Retina (tissue), 1 donor: ENCODE results near the gene GLIPR1.
"Not testable (repeated sequence)": the region's sequence is repeated elsewhere in the genome, so short reads cannot be mapped to it uniquely, and the experiment has no call there.

ENCODE experiments used
- DNase-seq: peaks from one replicate; pipeline ENCODE4 v3.0.0-alpha.2; 2016

The GLIPR1 gene

DNA sequence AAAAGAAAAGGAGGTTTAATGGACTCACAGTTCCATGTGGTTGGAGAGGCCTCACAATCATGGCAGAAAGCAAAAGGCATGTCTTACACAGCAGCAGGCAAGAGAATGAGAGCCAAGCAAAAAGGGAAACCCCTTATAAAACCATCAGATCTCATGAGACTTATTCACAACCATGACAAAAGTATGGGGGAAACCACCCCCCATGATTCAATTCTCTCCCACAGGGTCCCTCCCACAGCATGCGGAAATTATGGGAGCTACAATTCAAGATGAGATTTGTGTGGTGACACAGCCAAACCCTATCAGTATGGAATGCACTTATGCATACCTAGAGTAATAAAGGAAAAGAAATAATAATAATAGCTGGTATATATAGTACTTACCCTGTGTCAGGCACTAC, 4.5 kb upstream of the GLIPR1 start:
- no peak for DNase-seq

DNA sequence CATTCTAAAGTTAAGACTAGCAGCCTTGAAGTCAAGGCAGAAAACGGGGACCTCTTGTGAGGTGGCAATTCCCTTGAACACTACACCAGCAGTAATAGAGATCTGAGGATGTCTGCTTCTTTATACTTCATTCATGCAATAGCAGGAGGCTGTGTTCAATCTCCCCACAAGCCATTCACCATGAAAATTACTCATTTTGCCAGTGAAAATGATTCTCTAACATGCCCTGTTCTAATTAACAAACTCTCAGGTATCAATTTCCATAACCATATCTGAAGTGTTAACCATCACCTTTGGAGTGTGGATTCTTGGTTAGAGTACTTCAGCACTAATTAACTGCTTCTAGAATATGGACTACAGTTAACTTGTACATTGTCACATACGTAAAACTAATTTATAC, 3.4 kb upstream of the GLIPR1 start:
- no peak for DNase-seq

DNA sequence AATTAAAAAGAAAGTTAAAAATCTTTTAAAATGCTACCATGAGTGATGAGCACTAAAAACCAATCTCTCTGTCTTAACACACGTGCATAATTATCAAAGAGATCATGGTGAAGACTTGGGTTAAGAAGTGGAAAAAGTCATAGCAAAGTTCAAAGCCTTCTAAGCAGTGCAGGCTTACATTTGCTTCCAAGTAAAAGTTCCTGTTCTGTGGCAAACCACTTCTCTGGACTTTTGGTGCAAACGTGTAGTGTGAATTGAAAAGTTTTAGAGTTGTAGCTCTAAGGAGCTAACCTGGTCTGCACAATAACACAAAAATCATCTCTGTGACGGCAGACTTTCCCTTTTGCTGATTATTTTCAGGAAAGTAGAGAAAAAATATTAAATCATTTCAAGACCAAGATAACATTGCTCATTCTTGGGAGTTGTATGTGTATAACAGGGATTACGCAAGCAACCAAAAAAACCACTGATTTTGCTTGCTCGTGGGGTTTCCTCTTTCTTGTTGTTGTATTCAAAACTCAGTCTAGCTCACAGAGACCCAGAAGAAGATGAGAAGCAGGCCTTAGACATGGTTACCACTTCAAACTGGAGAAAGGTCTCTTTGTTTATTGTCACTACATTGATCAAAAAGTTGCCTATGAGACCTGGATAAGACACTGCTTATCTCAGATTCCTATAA, 2.3 kb upstream of the GLIPR1 start:
- no peak for DNase-seq

DNA sequence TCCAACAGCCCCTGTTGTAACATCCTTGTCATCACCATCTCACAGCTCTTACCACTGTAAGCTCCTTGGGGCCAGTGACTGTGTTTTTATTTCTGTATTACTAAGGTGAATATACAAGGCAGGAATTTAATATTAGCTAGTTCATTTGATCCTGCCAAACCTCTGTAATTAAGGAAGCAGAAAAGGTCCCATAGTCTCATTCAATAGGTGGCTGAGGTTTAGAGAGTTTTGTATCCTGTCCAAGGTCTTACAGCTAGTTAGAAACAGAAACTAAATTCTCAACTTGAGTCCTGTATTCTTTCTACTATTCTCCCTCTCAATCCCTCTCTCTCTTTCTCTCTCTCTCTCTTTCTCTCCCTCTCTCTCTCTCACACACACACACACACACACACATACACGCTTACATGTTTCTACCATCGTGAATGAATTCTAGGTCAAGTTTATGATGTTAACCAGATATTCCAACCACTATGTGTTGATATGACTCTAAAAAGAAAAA, 543 bp upstream of the GLIPR1 start:
- DNase-seq = no peak

DNA sequence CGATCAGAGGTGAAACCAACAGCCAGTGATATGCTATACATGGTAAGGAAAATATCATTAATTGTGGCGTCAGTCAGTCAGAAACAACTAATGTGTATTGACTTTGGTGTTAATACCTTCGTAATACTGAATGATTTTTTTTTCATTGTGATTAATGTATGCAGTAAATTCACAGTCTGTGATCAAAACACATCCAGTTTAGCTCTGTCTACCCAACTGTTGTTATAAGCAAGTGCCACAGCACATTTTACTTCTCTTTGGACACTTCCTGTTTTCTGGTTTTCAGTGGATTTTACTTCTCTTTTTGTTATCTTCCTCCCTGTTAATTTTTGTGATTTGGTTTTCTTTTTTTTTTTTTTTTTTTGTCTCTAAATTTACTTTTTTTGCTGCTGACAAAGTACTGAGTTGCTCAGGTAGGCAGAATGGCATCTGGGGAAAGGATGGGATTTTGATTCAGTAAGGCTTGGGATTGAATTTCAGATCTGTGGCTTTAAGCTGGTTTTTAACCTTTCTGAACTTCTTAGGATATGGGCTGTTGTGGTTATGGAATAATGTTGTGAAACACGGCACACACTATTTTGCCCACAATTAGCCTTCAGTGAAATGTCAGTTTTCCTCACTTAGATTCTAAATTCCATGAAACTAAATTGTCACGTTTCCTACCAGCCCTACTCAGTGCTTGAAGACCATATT, 604 bp downstream of the GLIPR1 start:
- no peak for DNase-seq

DNA sequence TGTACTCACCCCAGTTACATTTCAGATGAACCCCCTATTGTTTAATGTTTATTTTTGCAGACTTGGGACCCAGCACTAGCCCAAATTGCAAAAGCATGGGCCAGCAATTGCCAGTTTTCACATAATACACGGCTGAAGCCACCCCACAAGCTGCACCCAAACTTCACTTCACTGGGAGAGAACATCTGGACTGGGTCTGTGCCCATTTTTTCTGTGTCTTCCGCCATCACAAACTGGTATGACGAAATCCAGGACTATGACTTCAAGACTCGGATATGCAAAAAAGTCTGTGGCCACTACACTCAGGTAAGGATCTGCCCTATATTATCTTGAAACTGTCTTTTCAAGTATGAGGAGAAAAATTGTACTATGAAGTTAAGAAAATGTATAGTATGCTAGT, 1.2 kb downstream of the GLIPR1 start:
- no peak for DNase-seq

DNA sequence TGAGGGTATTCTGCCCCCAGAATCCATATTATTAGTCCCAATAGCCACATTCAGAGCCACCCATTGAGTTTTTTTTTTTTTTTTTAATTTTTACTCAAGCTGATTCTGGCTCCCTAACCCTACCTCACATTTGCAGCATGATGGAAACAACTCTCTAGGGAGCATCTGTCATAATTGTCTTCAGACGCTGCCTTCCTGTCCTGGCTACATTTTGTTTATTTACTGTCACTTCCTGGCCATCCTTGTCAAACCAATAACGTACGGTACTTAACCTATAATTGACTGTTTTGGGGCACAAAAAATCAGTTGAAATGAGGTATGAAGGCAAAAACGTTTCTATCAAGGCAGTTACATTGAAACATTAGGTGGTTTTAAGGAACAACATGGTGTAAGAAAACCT, 2.1 kb downstream of the GLIPR1 start:
- no peak for DNase-seq

DNA sequence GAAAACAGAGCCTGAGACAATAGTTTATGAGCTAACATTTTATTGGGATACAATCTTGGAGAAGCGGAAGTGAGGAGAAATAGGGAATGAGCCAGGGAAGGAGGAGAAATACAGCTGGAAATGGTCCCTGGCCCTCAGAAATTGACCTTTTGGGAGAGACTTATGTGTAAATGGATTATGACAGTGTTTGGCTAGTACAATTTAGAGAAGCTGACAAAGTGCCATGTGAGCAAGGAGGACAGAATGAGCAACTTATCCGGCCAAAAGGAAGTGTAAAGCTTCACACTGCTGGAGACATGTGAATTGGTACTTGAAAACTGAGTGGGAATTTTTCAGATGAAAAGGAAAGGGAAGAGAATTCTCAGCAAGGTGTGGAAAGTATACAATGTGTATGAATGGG, 2.9 kb downstream of the GLIPR1 start:
- no peak for DNase-seq

DNA sequence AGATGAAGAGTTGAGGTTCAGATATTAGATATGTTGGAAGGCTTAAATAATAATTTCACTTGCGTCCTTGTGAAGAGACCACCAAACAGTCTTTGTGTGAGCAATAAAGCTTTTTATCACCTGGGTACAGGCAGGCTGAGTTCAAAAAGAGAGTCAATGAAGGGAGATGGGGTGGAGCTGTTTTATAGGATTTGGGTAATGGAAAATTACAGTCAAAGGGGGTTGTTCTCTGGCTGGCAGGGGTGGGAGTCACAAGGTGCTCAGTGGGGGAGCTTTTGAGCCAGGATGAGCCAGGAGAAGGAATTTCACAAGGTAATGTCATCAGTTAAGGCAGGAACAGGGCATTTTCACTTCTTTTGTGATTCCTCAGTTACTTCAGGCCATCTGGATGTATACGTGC, 3.9 kb downstream of the GLIPR1 start:
- not testable (repeated sequence) for DNase-seq

DNA sequence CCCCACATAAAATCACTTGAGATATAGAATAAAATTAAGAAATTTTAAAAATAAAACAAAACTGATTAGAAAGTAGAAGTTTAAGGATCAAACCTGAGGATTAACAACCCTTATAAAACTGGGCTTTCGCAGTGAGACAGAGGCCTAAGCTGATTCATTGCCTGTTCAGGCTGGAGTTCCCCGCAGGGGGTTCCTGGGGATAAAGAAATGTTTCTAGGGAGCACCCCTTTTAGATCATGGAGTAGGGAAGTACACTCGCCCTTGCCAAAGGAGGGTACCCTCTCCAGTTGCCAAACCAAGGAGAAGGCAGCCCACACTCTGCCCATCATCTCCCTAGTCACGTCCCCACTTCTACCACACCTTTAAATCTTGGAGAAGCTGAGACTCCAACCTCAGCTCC, 6.8 kb downstream of the GLIPR1 start:
- no peak for DNase-seq

DNA sequence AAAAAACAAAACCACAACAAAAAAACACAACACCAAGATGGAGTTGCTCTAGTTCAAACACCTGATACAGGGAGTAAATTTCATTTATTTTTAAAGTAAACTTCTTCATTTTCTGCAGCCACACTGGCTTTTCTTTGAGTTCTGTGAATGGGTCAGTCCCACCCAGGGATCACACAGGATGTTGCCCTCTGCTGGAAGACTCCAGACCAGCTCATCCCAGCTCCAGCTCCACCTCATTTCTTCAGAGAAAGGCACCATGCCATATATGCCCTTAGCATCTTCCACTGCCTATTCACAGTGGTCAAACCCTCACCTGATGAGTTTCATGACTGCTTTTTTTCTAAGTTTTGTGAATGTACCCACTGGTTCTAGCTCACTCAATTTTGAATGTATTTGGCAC, 8.0 kb downstream of the GLIPR1 start:
- DNase-seq = no peak

DNA sequence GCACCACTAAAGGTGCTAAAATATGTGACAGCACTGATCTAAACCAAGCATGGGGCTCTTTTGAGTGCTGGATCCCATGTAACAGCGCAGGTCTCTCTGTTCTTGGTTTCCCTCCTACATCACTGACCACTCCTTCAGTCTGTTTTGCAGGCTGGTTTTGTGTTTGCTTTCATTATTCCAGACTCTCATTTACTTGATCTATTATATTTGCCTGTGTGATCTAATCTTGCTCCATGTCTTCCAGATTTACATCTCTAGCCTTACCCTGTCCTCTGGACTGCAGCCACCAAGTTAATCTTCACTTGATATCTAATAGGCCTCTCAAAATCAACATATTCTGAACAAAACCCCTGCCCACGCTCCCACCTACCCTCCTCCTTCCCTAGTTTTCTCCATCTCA, 8.6 kb downstream of the GLIPR1 start:
- no peak for DNase-seq

DNA sequence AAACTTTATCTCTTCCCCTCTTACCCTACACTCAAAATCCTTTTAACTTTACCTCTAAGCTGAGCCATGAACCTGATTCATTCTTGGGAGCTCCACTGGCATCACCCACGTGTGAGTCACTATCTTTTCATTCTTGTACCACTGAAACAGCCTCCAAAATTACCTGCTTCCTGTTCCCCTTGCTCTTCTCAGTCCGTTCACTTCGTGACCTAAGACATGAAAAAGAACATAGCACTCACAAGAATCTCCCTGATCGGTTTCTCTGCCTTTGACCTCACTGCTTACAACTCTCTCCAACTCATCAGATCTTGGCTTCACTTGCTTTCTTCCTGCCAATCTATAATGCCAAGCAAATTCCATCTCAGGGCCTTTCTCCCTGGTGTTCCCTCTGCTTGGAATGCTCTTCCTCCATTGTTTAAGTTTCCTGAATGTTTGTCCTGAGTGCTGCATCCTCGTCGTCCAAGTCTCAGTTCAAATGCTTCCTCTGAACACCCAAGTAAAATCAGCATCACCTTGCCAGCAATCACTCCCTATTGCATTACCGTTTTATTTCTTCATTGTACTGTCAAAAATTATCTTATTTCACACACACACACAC, 9.2 kb downstream of the GLIPR1 start:
- no peak for DNase-seq

DNA sequence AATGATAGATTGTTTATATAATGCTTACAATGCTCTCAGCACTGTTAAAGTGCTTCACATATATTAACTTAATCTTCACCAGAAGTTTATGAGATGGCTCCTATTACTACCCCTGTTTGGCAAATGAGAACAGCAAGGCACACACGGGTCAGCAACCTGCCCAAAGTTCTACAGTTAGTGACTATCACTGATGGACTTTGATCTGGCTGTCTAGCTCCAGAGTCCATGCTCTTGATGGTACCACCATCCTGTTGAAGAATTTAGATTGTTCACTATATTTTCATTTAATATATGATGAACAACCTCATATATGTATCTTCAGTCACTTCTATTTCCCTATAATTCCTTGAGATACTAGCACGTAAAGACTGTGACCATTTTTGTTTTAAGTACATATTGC, 10.6 kb downstream of the GLIPR1 start:
- DNase-seq = no peak

DNA sequence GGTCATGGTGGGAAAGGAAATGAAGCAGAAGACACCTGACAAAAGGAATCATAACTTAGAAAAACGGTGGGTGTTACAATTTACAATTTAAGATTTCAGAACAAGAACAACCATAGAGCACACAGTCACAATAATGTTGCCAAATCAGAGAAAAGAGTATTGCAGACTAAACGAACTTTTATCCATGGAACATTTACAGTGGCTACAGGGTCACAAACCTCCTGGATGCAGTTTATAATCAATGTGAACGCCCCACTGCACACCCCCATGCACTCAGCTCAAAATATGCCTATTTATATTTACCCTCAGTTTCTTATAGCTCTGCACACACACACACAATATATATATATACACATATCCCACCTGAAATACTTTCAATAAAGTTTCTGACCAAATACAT, 22.9 kb downstream of the GLIPR1 start:
- no peak for DNase-seq

DNA sequence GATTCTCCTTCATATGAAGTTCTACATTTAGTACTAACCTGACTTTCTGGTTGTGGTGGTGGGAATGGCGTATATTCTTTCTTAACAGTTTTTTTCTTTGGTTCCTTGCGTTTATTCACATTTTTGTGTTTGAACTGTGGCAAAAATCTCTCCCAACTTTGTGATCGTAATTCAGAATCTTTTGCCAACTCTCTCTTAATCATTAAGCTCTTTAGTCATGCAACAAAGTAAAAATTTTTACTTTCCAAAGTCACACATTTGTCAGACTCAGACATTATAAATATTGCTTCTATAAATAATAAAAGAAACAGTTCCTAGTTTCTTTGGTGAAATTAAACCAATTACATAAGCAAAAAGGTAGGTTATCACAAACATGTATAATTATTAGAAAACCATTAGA, 23.3 kb downstream of the GLIPR1 start:
- DNase-seq = no peak

DNA sequence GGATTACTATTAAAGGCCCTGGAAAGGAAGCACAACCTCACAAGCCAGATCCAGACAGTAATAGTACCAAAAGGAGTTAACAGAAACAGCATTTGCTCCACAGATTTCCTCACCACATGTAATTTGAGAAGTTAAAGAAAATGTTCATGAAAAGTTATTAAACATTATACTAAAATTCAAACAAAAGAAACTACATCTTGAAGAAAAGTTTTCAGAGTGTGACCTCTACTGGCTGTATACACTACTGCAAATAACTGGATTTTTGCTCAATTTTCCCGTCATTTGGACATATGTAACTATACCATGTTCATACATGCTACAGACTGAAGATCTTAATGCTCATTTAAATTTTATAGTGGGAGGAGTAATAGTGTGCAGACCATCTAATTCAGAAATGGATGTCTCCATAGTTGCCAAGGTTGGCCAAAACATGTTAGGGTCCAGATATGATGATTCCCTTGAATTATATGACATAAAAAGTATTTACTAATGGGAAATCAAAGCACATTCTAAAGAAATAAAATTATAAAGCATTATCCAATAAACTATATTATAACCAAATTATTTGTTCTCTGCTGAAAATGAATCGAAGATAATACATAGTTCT, 25.3 kb downstream of the GLIPR1 start:
- no peak for DNase-seq

DNA sequence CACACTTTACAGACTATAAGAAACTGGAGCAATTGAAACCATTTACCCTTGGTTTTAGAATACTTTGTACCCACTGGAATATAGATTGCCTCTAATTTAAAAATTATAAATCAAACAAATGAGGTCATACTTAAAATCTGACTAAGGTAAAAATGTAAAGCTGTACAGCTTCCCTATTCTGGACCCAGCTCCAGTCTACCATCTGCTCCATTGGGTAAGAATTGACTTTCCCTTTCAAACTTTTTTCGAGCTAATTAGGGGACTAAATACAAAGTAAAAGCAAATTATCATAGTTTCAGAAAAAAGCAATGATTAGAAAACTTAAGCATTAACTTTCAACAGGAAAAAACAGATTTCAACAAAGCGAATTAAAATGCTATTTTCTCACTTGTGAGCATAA, 26.5 kb downstream of the GLIPR1 start:
- DNase-seq = no peak

DNA sequence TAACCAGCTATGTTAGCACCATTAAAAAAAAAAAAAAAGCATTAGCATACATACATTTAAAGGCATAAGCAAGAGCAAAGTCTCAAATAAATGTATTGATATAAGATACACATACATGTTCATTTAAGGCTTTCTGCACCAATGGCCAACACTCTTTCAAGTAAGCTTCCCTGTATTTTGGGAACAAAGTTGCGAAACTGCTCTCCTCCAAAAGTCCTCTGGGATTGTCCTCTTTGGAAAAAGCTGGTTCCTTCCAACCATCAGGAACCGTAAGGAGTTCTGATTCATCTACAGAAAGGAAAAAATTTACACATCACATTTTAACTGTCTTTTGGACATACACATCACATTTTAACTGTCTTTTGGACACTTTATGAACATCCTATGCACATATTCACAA, 27.6 kb downstream of the GLIPR1 start:
- DNase-seq = no peak

DNA sequence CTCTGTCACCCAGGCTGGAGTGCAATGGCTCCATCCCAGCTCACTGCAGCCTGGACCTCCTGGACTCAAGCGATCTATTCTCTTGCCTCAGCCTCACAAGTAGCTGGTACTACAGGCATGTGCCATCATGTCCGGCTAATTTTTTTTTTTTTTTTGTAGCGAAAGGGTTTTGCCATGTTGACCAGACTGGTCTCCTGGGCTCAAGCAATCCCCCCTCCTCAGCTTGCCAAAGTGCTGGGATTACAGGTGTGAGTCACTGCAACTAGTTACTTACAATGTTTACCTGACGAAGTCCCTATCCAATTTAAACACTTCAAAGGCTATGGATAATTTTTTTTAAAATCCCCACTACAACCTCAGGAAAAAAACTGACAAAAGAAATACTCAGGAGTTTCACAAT, 29.1 kb downstream of the GLIPR1 start:
- DNase-seq = no peak

DNA sequence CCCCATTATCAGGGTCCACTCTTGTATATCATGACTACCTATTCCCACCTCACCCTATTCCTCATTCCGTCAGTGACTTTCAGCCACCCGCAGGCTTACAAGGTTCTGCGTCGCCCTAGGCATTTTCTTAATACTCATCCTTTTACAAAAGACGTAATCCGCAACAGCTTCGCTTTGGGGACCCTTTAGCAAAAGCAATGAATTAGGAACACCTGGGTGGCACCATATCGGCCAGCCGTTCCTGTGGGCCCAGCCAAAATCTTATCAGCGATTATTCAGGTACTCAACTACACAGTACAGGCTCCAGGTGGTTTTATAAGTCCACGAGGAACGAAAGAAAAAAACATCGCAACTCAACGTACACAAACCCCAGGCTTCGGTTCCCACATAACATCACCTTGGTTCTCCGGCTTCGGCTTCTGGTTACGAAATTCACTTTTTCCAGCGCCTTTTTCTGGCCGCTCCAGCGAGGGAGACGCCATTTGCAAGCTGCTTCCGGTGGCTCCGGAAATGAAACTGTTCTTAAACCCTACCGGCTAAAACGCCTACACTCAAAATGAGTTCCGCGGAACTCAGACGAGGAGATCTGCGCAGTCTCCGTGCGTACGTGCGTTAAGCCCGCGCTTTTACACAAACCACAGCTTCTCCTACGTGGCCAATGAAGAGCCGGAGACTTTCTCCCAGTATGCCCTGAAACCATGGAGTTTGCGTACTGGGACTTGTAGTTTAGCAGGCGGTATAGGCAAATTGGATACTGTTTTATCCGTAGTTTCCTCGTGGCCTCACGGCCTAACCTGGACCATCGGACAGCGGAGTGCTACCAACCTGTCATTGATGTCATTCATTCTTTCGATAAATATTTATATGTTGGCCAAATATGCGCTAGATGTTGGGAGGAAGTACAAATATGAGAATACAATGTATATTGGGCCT, 30.8 kb downstream of the GLIPR1 start, which contains the start of gene KRR1:
Gene KRR1, minus strand, starts transcription at position 494 of the 933 bp plus-strand sequence. Its CDS starts 12 bp downstream, at position 482.
- DNase-seq = peak; percentile 93

DNA sequence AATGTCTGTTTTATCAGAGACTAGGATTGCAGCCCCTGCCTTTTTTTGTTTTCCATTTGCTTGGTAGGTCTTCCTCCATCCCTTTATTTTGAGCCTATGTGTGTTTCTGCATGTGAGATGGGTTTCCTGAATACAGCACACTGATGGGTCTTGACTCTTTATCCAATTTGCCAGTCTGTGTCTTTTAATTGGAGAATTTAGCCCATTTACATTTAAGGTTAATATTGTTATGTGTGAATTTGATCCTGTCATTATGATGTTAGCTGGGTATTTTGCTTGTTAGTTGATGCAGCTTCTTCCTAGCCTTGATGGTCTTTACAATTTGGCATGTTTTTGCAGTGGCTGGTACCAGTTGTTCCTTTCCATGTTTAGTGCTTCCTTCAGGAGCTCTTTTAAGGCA, 40.7 kb downstream of the GLIPR1 start:
- DNase-seq = not testable (repeated sequence)

DNA sequence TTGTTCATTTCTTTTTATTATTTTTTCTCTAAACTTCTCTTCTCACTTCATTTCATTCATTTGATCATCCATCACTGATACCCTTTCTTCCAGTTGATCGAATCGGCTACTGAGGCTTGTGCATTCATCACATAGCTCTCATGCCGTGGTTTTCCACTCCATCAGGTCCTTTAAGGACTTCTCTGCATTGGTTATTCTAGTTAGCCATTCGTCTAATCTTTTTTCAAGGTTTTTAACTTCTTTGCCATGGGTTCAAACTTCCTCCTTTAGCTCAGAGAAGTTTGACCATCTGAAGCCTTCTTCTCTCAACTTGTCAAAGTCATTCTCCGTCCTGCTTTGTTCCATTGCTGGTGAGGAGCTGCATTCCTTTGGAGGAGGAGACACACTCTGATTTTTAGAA, 41.6 kb downstream of the GLIPR1 start:
- DNase-seq = not testable (repeated sequence)
